WERI-Rb-1 (cell line): ENCODE results near the gene MORN4.

Source experiments
- DNase-seq: peaks from one replicate; pipeline ENCODE4 v3.0.0-alpha.2; 2020
- H3K27ac ChIP-seq: fragments of 250-450 bp; sonication (Bioruptor Pico); 2 replicates; pipeline ENCODE4 v1.5.1; 2020; ENCODE audit warnings: mild to moderate bottlenecking, moderate library complexity
- H3K27me3 ChIP-seq: fragments of 250-450 bp; sonication (Bioruptor Pico); 2 replicates; pipeline ENCODE4 v1.5.1; 2021; ENCODE audit warnings: mild to moderate bottlenecking, low read depth, moderate library complexity; ENCODE audit not compliant: insufficient read depth, severe bottlenecking
- H3K36me3 ChIP-seq: fragments of 250-450 bp; sonication (Bioruptor Pico); 2 replicates; pipeline ENCODE4 v1.5.1; 2020; ENCODE audit warnings: mild to moderate bottlenecking, moderate library complexity
- H3K4me3 ChIP-seq: 2 replicates; pipeline ENCODE4 v1.5.1; 2011; ENCODE audit warnings: low read depth, mild to moderate bottlenecking, control low read depth, low read length
- H3K9me3 ChIP-seq: fragments of 250-450 bp; sonication (Bioruptor Pico); 2 replicates; pipeline ENCODE4 v1.5.1; 2021; ENCODE audit warnings: mild to moderate bottlenecking, moderate library complexity; ENCODE audit not compliant: severe bottlenecking
- TF ChIP-seq, protein P1 (sequence below): IDR thresholded peaks from 2 replicates; pipeline ENCODE4 v1.5.1; 2011; ENCODE audit warnings: low read depth, mild to moderate bottlenecking, control low read depth, inconsistent platforms, low read length

The MORN4 gene

DNA sequence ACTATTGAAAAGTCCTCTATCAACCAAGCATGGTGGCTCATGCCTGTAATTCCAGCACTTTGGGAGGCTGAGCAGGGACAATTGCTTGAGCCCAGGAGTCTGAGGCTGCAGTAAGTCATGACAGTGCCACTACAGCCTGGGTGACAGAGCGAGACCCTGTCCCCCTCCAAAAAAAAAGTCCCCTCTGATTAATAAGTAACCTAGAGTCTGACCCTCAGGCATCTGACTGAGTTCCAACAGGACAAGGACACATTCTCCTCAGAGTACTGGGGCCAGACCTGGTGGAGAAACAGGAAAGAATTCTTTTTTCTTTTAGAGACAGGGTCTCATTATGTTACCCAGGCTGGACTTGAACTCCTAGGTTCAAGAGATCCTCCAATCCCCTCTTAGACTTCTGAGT lies 10.0 kb downstream of the MORN4 start:
- Histone ChIP-seq H3K27ac (no peak overlapping the region), H3K36me3 (no peaks in the 10 kb centered on the region), H3K27me3 (no peaks in the 10 kb centered on the region), H3K9me3 (no peaks in the 10 kb centered on the region), H3K4me3 (no peak overlapping the region)
- no peak for DNase-seq
- TF ChIP-seq, protein P1, sequence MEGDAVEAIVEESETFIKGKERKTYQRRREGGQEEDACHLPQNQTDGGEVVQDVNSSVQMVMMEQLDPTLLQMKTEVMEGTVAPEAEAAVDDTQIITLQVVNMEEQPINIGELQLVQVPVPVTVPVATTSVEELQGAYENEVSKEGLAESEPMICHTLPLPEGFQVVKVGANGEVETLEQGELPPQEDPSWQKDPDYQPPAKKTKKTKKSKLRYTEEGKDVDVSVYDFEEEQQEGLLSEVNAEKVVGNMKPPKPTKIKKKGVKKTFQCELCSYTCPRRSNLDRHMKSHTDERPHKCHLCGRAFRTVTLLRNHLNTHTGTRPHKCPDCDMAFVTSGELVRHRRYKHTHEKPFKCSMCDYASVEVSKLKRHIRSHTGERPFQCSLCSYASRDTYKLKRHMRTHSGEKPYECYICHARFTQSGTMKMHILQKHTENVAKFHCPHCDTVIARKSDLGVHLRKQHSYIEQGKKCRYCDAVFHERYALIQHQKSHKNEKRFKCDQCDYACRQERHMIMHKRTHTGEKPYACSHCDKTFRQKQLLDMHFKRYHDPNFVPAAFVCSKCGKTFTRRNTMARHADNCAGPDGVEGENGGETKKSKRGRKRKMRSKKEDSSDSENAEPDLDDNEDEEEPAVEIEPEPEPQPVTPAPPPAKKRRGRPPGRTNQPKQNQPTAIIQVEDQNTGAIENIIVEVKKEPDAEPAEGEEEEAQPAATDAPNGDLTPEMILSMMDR, result no peak

DNA sequence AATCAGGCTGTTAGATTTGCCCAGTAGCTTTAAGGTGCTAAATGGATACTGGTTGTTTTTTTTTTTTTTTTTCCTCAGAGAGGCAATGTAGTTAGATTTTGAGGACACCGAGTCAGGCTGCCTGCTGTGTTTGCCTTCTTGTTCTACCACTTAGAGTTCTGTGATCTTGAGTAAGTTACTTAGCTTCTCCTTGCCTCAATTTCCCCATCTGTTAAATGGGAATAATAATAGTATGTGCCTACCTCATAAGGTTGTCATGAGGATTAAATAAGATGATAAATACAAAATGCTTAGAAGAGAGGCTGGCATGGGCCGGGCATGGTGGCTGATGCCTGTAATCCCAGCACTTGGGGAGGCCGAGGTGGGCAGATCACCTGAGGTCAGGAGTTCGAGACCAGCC lies 14.6 kb downstream of the MORN4 start:
- Histone ChIP-seq H3K4me3 (no peak overlapping the region), H3K9me3 (no peaks in the 10 kb centered on the region), H3K36me3 (no peaks in the 10 kb centered on the region), H3K27me3 (no peaks in the 10 kb centered on the region), H3K27ac (no peak overlapping the region)
- DNase-seq, result no peak
- TF ChIP-seq, protein P1, result no peak

DNA sequence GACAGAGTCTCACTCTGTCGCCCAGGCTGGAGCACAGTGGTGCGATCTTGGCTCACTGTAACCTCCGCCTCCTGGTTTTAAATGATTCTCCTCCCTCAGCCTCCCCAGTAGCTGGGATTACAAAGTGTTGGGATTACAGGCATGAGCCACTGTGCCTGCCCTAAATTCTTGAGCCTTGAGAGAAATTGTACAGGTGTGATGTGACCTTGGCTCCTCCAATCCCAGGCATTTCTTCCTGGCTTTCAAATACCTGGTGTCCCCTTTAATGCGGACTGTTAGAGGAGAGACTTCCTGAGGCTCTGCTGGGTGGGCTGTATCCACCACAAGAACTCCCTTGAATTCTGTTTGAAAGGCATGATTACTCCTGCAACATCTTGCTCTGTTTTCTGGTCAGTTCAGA lies 15.0 kb downstream of the MORN4 start:
- Histone ChIP-seq H3K27me3 (no peaks in the 10 kb centered on the region), H3K9me3 (no peaks in the 10 kb centered on the region), H3K27ac (no peak overlapping the region), H3K4me3 (no peak overlapping the region), H3K36me3 (no peaks in the 10 kb centered on the region)
- no peak for DNase-seq
- TF ChIP-seq, protein P1, result no peak

DNA sequence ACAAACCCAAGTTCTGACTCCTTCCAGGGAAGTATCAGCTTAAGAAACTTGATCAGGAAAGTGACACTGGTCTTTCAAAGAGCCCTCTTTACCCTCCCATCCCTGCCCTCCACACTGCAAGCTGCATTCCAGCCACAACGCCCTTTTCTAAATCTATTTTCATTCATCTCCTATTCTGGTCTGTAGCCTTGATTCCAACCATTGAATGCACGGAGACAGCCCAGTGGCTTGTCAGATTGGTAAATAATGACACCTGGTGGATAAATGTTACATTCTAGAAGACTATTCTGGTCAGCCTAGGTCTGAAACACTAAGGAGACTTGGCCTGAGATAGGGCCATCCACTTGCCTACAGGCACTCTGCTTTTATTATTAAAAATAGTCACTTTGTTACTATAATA lies 20.9 kb downstream of the MORN4 start:
- Histone ChIP-seq H3K27ac (no peak overlapping the region), H3K36me3 (no peaks in the 10 kb centered on the region), H3K9me3 (no peaks in the 10 kb centered on the region), H3K4me3 (no peak overlapping the region), H3K27me3 (no peaks in the 10 kb centered on the region)
- TF ChIP-seq, protein P1, result peak; percentile 28; the same call in 1 of the 2 replicates
- DNase-seq, result peak; percentile 20

DNA sequence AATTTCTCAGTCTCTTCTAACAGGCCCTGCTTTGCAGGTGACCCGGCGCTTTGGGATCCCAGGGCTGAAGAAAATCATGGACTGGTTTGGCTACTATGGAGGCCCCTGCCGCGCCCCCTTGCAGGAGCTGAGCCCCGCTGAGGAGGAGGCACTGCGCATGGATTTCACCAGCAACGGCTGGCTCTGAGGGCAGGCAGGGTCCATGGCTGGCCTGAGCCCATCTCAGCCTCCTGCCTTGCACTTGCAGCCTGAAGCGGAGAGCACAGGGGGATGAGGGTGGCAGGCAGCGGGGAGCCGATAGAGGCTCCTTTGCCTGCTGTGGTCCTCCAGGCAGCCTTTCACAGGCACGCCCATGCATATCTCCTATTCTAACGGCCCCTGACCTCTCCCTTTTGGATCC lies 21.8 kb downstream of the MORN4 start:
- TF ChIP-seq, protein P1, result no peak
- Histone ChIP-seq H3K36me3 (no peaks in the 10 kb centered on the region), H3K27me3 (no peaks in the 10 kb centered on the region), H3K9me3 (no peaks in the 10 kb centered on the region), H3K27ac (no peak overlapping the region), H3K4me3 (no peak overlapping the region)
- no peak for DNase-seq

- no peak overlapping the region for H3K4me3 ChIP-seq
- no peaks in the 10 kb centered on the region for H3K27me3 ChIP-seq
- no peak overlapping the region for H3K27ac ChIP-seq
- no peaks in the 10 kb centered on the region for H3K9me3 ChIP-seq
- H3K36me3 ChIP-seq, result no peaks in the 10 kb centered on the region
- DNase-seq, result no peak
- TF ChIP-seq, protein P1, result no peak
These were observed 24.2 kb downstream of the MORN4 start for GRCh38 chr10:97608991-97609561.
